Hematopoietic multipotent progenitor cell (in vitro differentiated cells): ENCODE measurements around the gene DBF4B. TPM values are rescaled to one million over a fixed set of nuclear protein-coding genes. Genes with fewer than 3 reads are reported as not detected.

Source experiments
- DNase-seq, 3 donors: peaks; one replicate each; pipeline ENCODE4 v3.0.0-alpha.2; 2011 to 2015; ENCODE audit warnings: low read depth in 2 of 3, low spot score in 2 of 3
- small RNA-seq: library from RNA; depleted of rRNA; stranded (forward); fragments of <200 nt; gene quantifications from one replicate; pipeline ENCODE3, GENCODE V24; 2012
- total RNA-seq: library from RNA; depleted of rRNA; stranded (reverse); fragments of >200 nt; gene quantifications from one replicate; pipeline ENCODE4 v1.2.3, GENCODE V29; 2012

DBF4B gene
- total RNA-seq, 1 donor, result 4.8 TPM

DNA sequence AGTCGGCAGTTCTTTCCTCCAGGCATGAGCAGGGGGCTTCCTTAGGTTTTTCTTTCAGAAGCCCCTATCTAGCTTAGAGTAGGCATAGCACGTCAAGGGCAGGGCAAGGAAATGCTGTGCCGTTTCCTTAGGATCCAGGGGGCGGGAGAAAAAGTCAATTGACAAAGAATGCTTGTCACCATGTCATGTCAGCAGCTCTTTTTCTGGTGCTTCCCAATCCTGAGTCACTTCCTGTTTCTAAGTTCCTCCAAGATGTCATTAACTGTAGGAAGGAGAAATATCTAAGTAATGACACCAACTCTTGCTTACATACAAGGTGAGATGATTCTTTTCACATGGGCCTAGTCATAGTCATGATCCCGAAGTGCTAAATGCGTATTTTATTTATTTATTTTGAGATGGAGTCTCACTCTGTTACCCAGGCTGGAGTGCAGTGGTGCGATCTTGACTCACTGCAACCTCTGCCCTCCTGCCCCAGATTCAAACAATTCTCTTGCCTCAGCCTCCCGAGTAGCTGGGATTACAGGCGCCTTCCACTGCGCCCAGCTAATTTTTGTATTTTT, 86.5 kb downstream of the DBF4B start:
- peak in 1 of 3 donors; percentile 31 for DNase-seq

DNA sequence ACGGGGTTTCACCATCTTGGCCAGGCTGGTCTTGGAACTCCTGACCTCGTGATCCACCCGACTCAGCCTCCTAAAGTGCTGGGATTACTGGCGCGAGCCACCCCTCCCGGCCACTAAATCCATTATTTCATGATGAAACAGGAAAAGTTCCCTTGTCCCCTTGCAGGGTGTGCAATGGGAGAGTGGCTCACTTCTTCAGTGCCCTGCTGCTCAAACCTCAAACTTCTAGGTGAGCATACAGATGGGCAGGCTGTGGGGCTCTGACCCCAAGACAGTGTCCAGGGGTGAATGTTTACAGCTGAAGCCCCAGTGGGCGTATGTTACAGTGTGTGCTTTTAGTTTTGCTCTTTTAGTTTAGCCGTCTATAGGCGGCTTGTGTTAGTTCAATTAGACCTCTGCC, 87.0 kb downstream of the DBF4B start:
- DNase-seq, result no peak

DNA sequence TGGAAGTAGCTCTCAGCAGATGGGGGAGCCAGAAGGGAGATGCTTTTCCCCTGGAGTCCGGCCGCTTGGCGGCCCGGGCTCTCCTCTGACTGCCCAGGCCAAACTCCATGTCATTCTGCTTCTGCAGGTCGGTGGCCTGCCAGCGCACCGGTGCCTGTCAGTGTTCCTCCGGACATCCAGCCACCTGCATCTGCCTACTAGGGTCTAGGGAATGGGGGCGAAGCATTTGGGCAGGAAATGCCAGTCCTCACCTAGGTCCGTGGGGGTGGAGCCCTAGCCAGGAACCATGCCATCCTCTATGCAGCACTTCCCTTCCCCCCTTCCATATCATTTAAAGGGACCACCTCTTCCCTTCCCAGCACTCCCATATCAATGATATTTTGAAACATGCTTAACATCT, 87.5 kb downstream of the DBF4B start:
- no peak for DNase-seq

DNA sequence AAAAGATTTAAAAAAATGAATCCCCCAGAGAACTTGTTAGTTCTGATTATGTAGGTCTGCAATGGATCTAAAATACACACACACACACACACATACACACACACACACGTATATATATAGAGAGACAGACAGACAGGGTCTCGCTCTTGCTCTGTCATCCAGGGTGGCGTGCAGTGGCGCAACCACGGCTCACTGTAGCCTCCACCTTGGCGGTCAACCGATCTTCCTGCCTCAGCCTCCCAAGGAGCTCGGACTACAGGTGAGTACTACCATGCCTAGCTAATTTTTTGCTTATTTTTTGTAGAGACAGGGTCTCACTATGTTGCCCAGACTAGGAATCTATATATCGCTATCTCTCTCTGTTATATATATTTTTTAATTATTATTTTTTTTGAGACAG, 88.3 kb downstream of the DBF4B start:
- no peak for DNase-seq

DNA sequence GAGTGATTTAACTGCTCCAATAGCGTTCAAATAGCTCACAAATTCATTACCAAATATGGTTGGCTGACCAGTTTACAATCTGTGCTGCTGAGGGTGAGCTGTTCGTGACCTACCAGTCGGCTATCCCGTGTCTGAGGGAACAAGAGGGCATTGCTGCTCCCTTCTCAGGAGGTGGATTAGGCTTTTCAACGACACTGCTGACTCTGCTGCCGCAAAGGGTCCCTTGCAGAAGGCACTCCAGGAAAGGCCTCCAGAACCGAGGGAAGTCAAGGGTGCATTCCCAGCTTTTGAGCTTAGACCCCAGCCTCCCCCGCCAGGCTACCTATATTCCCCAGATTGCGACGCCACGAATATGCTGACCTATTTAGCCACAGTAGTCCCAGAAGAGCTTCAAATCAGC, 89.3 kb downstream of the DBF4B start:
- no peak for DNase-seq

DNA sequence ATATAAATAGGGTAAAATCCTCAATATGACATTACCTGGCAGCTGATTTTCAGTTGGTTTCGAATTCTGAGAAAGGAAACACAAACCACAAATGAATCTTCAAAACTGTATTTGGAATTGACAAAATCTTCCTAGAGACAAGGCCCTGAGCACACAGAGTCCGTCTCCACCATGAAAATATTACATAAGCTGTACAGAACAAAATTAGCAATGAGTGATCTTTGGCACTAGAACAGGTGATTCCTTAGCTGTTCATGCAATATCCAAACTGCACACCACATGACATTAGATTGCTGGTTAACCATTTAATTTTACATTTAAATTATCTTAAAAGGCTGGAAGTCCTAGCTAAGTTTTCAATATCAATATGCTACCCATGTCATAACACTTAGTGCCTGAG, 89.9 kb downstream of the DBF4B start:
- no peak for DNase-seq

Small RNAs within 50 kb of the gene (small RNA-seq; reads per million reads assigned to genes)
- gene RN7SL819P, result not detected

Other genes with a start within 250 kb of the DBF4B start
- gene GPATCH8, start 205.3 kb upstream of the DBF4B start, total RNA-seq, result 15.3 TPM
- 1.1 TPM for gene FZD2, start 151.2 kb upstream of the DBF4B start, total RNA-seq
- 0.27 TPM for gene MEIOC, start 52.2 kb upstream of the DBF4B start, total RNA-seq
- gene CCDC43, start 18.9 kb upstream of the DBF4B start, total RNA-seq, result 7.5 TPM
- gene ADAM11, start 50.3 kb downstream of the DBF4B start, total RNA-seq, result 1.6 TPM
- under 0.01 TPM for gene GJC1, start 121.6 kb downstream of the DBF4B start, total RNA-seq
- gene HIGD1B, start 139.2 kb downstream of the DBF4B start, total RNA-seq, result not detected
- gene EFTUD2, start 190.8 kb downstream of the DBF4B start, total RNA-seq, result 121 TPM
- not detected for gene GFAP, start 206.8 kb downstream of the DBF4B start, total RNA-seq
- gene KIF18B, start 239.1 kb downstream of the DBF4B start, total RNA-seq, result 0.81 TPM